HCT116 (cell line): ENCODE measurements around the gene A4GALT. TPM values are rescaled to one million over a fixed set of nuclear protein-coding genes. Genes with fewer than 3 reads are reported as not detected.

Experiments
- ATAC-seq: fragments of 200-7000 bp; cut with Tn5 transposase; 2 replicates; pipeline ENCODE4 v1.9.1; 2020; ENCODE audit warnings: mild to moderate bottlenecking, moderate library complexity
- BruUV-seq: library from RNA; stranded (reverse); fragments of 400-500 nt; replicated peaks from 2 replicates; lab custom pipeline; 2021; lab: Mats Ljungman, UMichigan
- CTCF ChIA-PET: fragments of 300-600 bp; sonication (Branson Sonifier 250); formaldehyde crosslinking; loops from one replicate; lab custom pipeline; 2021; ENCODE audit warnings: antibody characterized with exemption; lab: Charles Lee
- POLR2A ChIA-PET: fragments of 300-600, 350-600 bp; sonication (Branson Sonifier 250); formaldehyde crosslinking; loops from one replicate; lab custom pipeline; 2021; ENCODE audit warnings: antibody characterized with exemption; lab: Charles Lee
- RAD21 ChIA-PET, 2 experiments: fragments of 300-600 bp; sonication (Branson Sonifier 250); formaldehyde crosslinking; loops; one replicate each; lab custom pipeline; 2023; ENCODE audit warnings: low total read pairs in 2 of 2; ENCODE audit not compliant: uncharacterized antibody in 2 of 2, unreplicated experiment in 2 of 2, low non-redundant PET in 1 of 2; lab: Charles Lee
- DNase-seq: peaks from one replicate; pipeline ENCODE4 v3.0.0-alpha.2; 2010; ENCODE audit warnings: low read depth, low spot score
- H2AFZ ChIP-seq: fragments of 200-600 bp; shearing (Covaris generic), sonication (generic); 2 replicates; pipeline ENCODE4 v1.6.1; 2017; ENCODE audit warnings: low read depth, mixed run types, mixed read lengths, antibody characterized with exemption, low read length; ENCODE audit not compliant: poor library complexity, severe bottlenecking
- H3K27ac ChIP-seq: 2 replicates; pipeline ENCODE4 v1.5.1; 2012; ENCODE audit warnings: low read depth, low read length
- H3K27me3 ChIP-seq: fragments of 200-600 bp; sonication (generic); 2 replicates; pipeline ENCODE4 v1.6.1; 2016; ENCODE audit warnings: mixed run types, low read length, mixed read lengths; ENCODE audit not compliant: insufficient read depth
- H3K36me3 ChIP-seq, 2 experiments: fragments of 200-500 bp in 1 of 2; fragments of 200-600 bp in 1 of 2; sonication (Bioruptor generic) in 1 of 2; sonication (generic) in 1 of 2; 2 replicates each; pipeline versions ENCODE4 v1.5.1 to v1.6.1; 2014 to 2016; ENCODE audit warnings: low read length in 2 of 2, inconsistent platforms in 1 of 2, mixed read lengths in 1 of 2, mixed run types in 1 of 2; ENCODE audit not compliant: insufficient read depth in 2 of 2, control insufficient read depth in 1 of 2
- H3K4me1 ChIP-seq, 2 experiments: fragments of 200-600 bp in 1 of 2; sonication (generic) in 1 of 2; 2 replicates each; pipeline versions ENCODE4 v1.5.1 to v1.6.1; 2012 to 2017; ENCODE audit warnings: low read length in 2 of 2, inconsistent platforms in 1 of 2, mild to moderate bottlenecking in 1 of 2, mixed read lengths in 1 of 2, mixed run types in 1 of 2, moderate library complexity in 1 of 2; ENCODE audit not compliant: insufficient read depth in 2 of 2, control insufficient read depth in 1 of 2
- H3K4me2 ChIP-seq: fragments of 200-600 bp; sonication (generic); 2 replicates; pipeline ENCODE4 v1.6.1; 2017; ENCODE audit warnings: mixed run types, low read length, mixed read lengths
- H3K4me3 ChIP-seq, 2 experiments: fragments of 200-600 bp in 1 of 2; sonication (generic) in 1 of 2; replicated peaks in 1 of 2; 2 replicates each; pipeline ENCODE4 v1.5.1; 2011 to 2016; ENCODE audit warnings: low read length in 2 of 2, control low read depth in 1 of 2, low read depth in 1 of 2, mild to moderate bottlenecking in 1 of 2, mixed read lengths in 1 of 2, mixed run types in 1 of 2
- H3K79me2 ChIP-seq: fragments of 200-600 bp; sonication (generic); 2 replicates; pipeline ENCODE4 v1.6.1; 2017; ENCODE audit warnings: mild to moderate bottlenecking, mixed run types, low read length, moderate library complexity, mixed read lengths; ENCODE audit not compliant: insufficient read depth
- H3K9ac ChIP-seq: fragments of 200-600 bp; sonication (generic); 2 replicates; pipeline ENCODE4 v1.6.1; 2016; ENCODE audit warnings: low read length, mixed read lengths
- H3K9me2 ChIP-seq: fragments of 200-600 bp; sonication (generic), shearing (Covaris generic); 2 replicates; pipeline ENCODE4 v1.6.1; 2017; ENCODE audit warnings: mixed run types, mild to moderate bottlenecking, moderate library complexity; ENCODE audit not compliant: insufficient read depth
- H3K9me3 ChIP-seq, 2 experiments: fragments of 200-500 bp in 1 of 2; fragments of 200-600 bp in 1 of 2; sonication (Bioruptor generic) in 1 of 2; sonication (generic) in 1 of 2; 2 replicates each; pipeline ENCODE4 v1.6.1; 2014 to 2017; ENCODE audit warnings: low read length in 2 of 2, mixed read lengths in 2 of 2, inconsistent platforms in 1 of 2, low read depth in 1 of 2, mild to moderate bottlenecking in 1 of 2, mixed run types in 1 of 2, moderate library complexity in 1 of 2; ENCODE audit not compliant: control insufficient read depth in 1 of 2, insufficient read depth in 1 of 2
- H4K20me1 ChIP-seq: fragments of 200-600 bp; sonication (generic), shearing (Covaris generic); 2 replicates; pipeline ENCODE4 v1.6.1; 2017; ENCODE audit warnings: mixed run types, mild to moderate bottlenecking, moderate library complexity; ENCODE audit not compliant: insufficient read depth
- CBX3 ChIP-seq: IDR thresholded peaks from 2 replicates; pipeline ENCODE4 v1.6.1; 2012; ENCODE audit warnings: low read depth
- CEBPB ChIP-seq: IDR thresholded peaks from 2 replicates; pipeline ENCODE4 v1.6.1; 2012; ENCODE audit warnings: low read depth
- EGR1 ChIP-seq: IDR thresholded peaks from 2 replicates; pipeline ENCODE4 v1.6.1; 2012; ENCODE audit warnings: low read depth
- ELF1 ChIP-seq: IDR thresholded peaks from 2 replicates; pipeline ENCODE4 v1.6.1; 2012; ENCODE audit warnings: low read depth, borderline replicate concordance
- EZH2 ChIP-seq: fragments of 200-600 bp; sonication (generic); IDR thresholded peaks from 2 replicates; pipeline ENCODE4 v1.6.1; 2017; ENCODE audit warnings: antibody characterized with exemption, mixed run types
- FOSL1 ChIP-seq: IDR thresholded peaks from 2 replicates; pipeline ENCODE4 v1.6.1; 2012; ENCODE audit warnings: low read depth
- JUND ChIP-seq: IDR thresholded peaks from 2 replicates; pipeline ENCODE4 v1.6.1; 2012
- POLR2A ChIP-seq: IDR thresholded peaks from 2 replicates; pipeline ENCODE4 v1.7.0; 2011; ENCODE audit warnings: borderline replicate concordance; ENCODE audit not compliant: insufficient read depth, insufficient read length; ENCODE audit errors: extremely low read depth
- POLR2AphosphoS5 ChIP-seq: IDR thresholded peaks from 2 replicates; pipeline ENCODE4 v1.6.1; 2011; ENCODE audit warnings: mild to moderate bottlenecking, low read depth, low read length, moderate library complexity
- SIN3A ChIP-seq: IDR thresholded peaks from 2 replicates; pipeline ENCODE4 v1.6.1; 2012; ENCODE audit warnings: low read depth
- SP1 ChIP-seq: IDR thresholded peaks from 2 replicates; pipeline ENCODE4 v1.6.1; 2012; ENCODE audit warnings: low read depth
- YY1 ChIP-seq: IDR thresholded peaks from 2 replicates; pipeline ENCODE4 v1.6.1; 2011; ENCODE audit warnings: low read length, low read depth, moderate library complexity, mild to moderate bottlenecking; ENCODE audit not compliant: insufficient replicate concordance; ENCODE audit errors: extremely low read depth
- ZNF274 ChIP-seq: fragments of 200-500 bp; sonication (Bioruptor generic); IDR thresholded peaks from 2 replicates; pipeline ENCODE4 v1.6.1; 2014; ENCODE audit warnings: mild to moderate bottlenecking, low read depth, low read length, inconsistent platforms
- intact Hi-C: fragments of 100-400 bp; cut with micrococcal nuclease; formaldehyde crosslinking; loops from 2 replicates; pipeline ENCODE4 v1.10.0; 2022
- total RNA-seq: library from RNA; stranded (reverse); gene quantifications from one replicate; pipeline ENCODE4 v1.2.1, GENCODE V29; 2021; ENCODE audit not compliant: unreplicated experiment
- TF ChIP-seq, protein P1 (sequence below): IDR thresholded peaks from 2 replicates; pipeline ENCODE4 v1.6.1; 2012
- TF ChIP-seq, protein P2 (sequence below), 3 experiments: fragments of 200-600 bp in 1 of 3; sonication (generic) in 1 of 3; IDR thresholded peaks in 2 of 3; conservative IDR thresholded peaks in 1 of 3; 2 replicates each; pipeline ENCODE4 v1.5.1; 2012 to 2017; ENCODE audit warnings: low read depth in 2 of 3, low read length in 2 of 3, antibody characterized with exemption in 1 of 3, borderline replicate concordance in 1 of 3, control low read depth in 1 of 3, mild to moderate bottlenecking in 1 of 3, mixed read lengths in 1 of 3, mixed run types in 1 of 3, moderate library complexity in 1 of 3; ENCODE audit not compliant: insufficient read depth in 1 of 3
- TF ChIP-seq, protein P3 (sequence below): IDR thresholded peaks from 2 replicates; pipeline ENCODE4 v1.6.1; 2012; ENCODE audit warnings: low read depth

The A4GALT gene
- total RNA-seq, 1 experiment from 2014 or later = 16.0 TPM

DNA sequence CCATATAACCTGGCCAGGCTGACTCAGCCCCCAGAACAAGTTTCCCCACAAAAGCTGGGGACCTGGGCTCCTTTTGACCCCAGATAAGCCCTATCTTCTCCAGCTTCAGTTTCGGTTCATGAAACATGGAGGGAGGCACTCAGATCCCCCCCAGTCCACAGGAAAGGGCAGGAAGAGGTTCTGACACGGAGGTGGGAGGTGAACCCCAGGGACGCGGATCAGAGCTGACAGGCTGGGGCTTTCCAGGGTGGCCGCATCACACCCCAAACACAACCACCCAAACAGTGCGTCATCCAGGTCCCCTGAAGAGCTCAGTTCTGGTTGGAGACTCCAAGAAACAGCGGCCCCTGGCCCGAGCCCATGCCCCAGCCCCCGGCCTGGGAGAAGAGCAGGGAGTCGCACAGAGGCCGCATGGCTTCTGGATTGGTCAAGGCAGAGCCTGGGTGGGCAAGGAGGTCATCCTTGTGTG lies 44.3 kb upstream of the A4GALT start:
- CTCF ChIA-PET = no interaction called here
- BruUV-seq = no TSS peak
- ATAC-seq = no peak

More for the DNA sequence above, 44.3 kb upstream of the A4GALT start:
- intact Hi-C loops = no loop called here
- Histone ChIP-seq H4K20me1 (no peaks in the 10 kb centered on the region), H2AFZ (no peak overlapping the region), H3K9ac (no peak overlapping the region), H3K4me1 (peaks cover 9 to 11% of the 10 kb centered on the region in 2 experiments), H3K9me2 (no peaks in the 10 kb centered on the region), H3K9me3 (no peaks in the 10 kb centered on the region), H3K36me3 (no peaks in the 10 kb centered on the region), H3K79me2 (no peaks in the 10 kb centered on the region), H3K27me3 (no peaks in the 10 kb centered on the region), H3K27ac (no peak overlapping the region), H3K4me2 (no peak overlapping the region), H3K4me3 (no peak overlapping the region)
- POLR2A ChIA-PET = interaction anchor here (1.0 kb wide), 1 partner anchor 149 kb away, joined by 3 read pairs; no protein-coding TSS in a partner anchor
- no peak for DNase-seq
- TF ChIP-seq, protein P1, sequence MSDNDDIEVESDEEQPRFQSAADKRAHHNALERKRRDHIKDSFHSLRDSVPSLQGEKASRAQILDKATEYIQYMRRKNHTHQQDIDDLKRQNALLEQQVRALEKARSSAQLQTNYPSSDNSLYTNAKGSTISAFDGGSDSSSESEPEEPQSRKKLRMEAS = no peak
- TF ChIP-seq FOSL1 (no peak), SP1 (no peak), ELF1 (no peak), JUND (no peak), EZH2 (no peak), SIN3A (no peak), EGR1 (no peak), CEBPB (no peak), POLR2AphosphoS5 (no peak), CBX3 (no peak), ZNF274 (no peak), YY1 (no peak), POLR2A (no peak)
- TF ChIP-seq, protein P2, sequence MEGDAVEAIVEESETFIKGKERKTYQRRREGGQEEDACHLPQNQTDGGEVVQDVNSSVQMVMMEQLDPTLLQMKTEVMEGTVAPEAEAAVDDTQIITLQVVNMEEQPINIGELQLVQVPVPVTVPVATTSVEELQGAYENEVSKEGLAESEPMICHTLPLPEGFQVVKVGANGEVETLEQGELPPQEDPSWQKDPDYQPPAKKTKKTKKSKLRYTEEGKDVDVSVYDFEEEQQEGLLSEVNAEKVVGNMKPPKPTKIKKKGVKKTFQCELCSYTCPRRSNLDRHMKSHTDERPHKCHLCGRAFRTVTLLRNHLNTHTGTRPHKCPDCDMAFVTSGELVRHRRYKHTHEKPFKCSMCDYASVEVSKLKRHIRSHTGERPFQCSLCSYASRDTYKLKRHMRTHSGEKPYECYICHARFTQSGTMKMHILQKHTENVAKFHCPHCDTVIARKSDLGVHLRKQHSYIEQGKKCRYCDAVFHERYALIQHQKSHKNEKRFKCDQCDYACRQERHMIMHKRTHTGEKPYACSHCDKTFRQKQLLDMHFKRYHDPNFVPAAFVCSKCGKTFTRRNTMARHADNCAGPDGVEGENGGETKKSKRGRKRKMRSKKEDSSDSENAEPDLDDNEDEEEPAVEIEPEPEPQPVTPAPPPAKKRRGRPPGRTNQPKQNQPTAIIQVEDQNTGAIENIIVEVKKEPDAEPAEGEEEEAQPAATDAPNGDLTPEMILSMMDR (IDR thresholded peaks at IDR 0.05 in 2 of 3, conservative IDR thresholded peaks at IDR 0.05 in 1 of 3; ENCODE audit: borderline replicate concordance in 1 of 3, insufficient read depth in 1 of 3, low read depth in 2 of 3, low read length in 2 of 3) = no peak
- TF ChIP-seq, protein P3, sequence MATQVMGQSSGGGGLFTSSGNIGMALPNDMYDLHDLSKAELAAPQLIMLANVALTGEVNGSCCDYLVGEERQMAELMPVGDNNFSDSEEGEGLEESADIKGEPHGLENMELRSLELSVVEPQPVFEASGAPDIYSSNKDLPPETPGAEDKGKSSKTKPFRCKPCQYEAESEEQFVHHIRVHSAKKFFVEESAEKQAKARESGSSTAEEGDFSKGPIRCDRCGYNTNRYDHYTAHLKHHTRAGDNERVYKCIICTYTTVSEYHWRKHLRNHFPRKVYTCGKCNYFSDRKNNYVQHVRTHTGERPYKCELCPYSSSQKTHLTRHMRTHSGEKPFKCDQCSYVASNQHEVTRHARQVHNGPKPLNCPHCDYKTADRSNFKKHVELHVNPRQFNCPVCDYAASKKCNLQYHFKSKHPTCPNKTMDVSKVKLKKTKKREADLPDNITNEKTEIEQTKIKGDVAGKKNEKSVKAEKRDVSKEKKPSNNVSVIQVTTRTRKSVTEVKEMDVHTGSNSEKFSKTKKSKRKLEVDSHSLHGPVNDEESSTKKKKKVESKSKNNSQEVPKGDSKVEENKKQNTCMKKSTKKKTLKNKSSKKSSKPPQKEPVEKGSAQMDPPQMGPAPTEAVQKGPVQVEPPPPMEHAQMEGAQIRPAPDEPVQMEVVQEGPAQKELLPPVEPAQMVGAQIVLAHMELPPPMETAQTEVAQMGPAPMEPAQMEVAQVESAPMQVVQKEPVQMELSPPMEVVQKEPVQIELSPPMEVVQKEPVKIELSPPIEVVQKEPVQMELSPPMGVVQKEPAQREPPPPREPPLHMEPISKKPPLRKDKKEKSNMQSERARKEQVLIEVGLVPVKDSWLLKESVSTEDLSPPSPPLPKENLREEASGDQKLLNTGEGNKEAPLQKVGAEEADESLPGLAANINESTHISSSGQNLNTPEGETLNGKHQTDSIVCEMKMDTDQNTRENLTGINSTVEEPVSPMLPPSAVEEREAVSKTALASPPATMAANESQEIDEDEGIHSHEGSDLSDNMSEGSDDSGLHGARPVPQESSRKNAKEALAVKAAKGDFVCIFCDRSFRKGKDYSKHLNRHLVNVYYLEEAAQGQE = no peak
- RAD21 ChIA-PET = no interaction called here
